ENCODE measurements around the gene GJA1. TPM values are rescaled to one million over a fixed set of nuclear protein-coding genes. Genes with fewer than 3 reads are reported as not detected.
A peak's percentile ranks its signal among the peaks of the same experiment; 100 is the strongest.

Gene GJA1
- total and polyA plus RNA-seq, 2 experiments from 2014 or later: 86.0 to 248 TPM

DNA sequence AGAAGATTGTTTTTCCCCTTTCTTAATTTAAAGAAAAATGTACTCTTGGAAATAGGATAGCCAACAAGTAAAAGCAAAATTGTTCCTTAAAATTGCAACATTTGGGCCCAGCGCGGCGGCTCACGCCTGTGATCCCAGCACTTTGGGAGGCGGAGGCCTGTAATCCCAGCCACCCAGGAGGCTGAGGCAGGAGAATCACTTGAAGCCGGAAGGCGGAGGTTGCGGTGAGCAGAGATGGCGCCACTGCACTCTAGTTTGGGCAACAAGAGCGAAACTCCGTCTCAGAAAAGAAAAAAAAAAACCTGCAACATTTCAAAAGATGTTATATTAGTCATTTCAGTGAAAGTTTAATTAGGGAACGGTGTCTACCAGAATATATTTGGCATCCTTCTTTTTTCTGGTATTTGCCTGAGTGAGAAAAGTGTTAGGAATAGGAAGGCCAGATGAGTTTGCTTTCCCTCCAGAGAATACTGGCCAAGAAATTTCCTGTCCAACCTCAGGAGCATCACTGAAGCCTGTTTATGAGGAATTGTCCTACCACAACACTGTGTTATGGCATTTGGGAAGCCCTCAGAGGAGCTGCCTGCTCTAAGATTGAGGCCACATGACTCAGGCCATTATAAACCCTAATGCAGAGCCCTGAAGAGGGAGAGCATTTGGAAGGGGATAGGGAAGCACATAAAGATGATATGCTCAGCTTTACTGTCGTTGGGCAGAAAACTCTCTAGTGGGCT lies 1.2 kb upstream of the GJA1 start:
- DNase-seq (ENCODE audit: low spot score): peak; percentile 9
- Histone ChIP-seq H3K36me3 (replicated peaks; ENCODE audit: insufficient read depth, low read depth) (no peaks in the 10 kb centered on the region), H3K4me1 (ENCODE audit: insufficient read depth) (no peaks in the 10 kb centered on the region), H3K9me3 (ENCODE audit: low read depth) (no peaks in the 10 kb centered on the region), H3K4me3 (no peak overlapping the region), H3K79me2 (peaks cover 36% of the 10 kb centered on the region), H3K27ac (peak overlapping the region; percentile 14), H3K9me2 (replicated peaks; ENCODE audit: insufficient read depth) (no peaks in the 10 kb centered on the region), H3K27me3 (no peaks in the 10 kb centered on the region), H3K4me2 (peak overlapping the region; percentile 77), H4K20me1 (ENCODE audit: insufficient read depth, poor library complexity, severe bottlenecking) (peaks cover 6% of the 10 kb centered on the region), H2AFZ (no peak overlapping the region)
- WGBS (ENCODE audit: low lambda C conversion rate, missing lambda C conversion rate): 92% methylated on average over 13 of the region's 13 CpGs
- TF ChIP-seq EZH2 (IDR thresholded peaks at IDR 0.05; ENCODE audit: borderline replicate concordance) (no peak), EZH2phosphoT487 (IDR thresholded peaks at IDR 0.05; ENCODE audit: low read depth, severe bottlenecking, unreplicated experiment) (no peak)
- TF ChIP-seq, protein P1, sequence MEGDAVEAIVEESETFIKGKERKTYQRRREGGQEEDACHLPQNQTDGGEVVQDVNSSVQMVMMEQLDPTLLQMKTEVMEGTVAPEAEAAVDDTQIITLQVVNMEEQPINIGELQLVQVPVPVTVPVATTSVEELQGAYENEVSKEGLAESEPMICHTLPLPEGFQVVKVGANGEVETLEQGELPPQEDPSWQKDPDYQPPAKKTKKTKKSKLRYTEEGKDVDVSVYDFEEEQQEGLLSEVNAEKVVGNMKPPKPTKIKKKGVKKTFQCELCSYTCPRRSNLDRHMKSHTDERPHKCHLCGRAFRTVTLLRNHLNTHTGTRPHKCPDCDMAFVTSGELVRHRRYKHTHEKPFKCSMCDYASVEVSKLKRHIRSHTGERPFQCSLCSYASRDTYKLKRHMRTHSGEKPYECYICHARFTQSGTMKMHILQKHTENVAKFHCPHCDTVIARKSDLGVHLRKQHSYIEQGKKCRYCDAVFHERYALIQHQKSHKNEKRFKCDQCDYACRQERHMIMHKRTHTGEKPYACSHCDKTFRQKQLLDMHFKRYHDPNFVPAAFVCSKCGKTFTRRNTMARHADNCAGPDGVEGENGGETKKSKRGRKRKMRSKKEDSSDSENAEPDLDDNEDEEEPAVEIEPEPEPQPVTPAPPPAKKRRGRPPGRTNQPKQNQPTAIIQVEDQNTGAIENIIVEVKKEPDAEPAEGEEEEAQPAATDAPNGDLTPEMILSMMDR (IDR thresholded peaks at IDR 0.05; ENCODE audit: poor library complexity): no peak

DNA sequence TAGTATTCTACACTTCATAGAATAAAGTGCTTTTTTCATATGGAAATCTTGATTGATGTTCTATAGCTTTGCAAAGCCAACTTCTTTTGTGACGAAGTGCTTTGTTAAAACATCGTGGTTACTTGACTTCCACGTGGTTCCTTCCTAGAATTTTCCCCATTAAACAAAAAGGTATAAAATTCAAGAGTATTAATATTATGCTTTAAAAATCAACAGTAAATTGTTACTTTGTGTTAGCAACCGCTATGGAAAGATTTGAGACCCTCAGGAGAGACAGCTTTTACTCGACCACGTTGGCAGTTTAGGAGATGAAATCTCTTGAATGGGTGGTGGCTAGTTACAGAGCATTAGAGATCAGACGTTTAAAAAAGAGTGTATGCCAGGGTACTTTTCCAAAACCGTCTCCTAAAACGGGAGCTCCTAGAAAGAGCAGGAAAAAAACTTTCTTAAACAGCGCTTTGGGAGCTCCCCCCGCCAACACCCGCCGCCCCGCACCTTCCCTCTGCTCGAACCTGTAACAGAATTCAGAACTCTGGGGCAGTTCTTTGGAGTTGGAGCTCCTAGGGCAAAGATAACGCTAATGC lies 920 bp downstream of the GJA1 start:
- Histone ChIP-seq H3K4me3 (peak overlapping the region; percentile 72), H3K27ac (peak overlapping the region; percentile 90), H3K9me2 (replicated peaks; ENCODE audit: insufficient read depth) (no peaks in the 10 kb centered on the region), H3K27me3 (no peaks in the 10 kb centered on the region), H3K9me3 (ENCODE audit: low read depth) (no peaks in the 10 kb centered on the region), H2AFZ (peak overlapping the region; percentile 32), H3K4me1 (ENCODE audit: insufficient read depth) (no peaks in the 10 kb centered on the region), H3K4me2 (peak overlapping the region; percentile 77), H4K20me1 (ENCODE audit: insufficient read depth, poor library complexity, severe bottlenecking) (peaks cover 12% of the 10 kb centered on the region), H3K36me3 (replicated peaks; ENCODE audit: insufficient read depth, low read depth) (no peaks in the 10 kb centered on the region), H3K79me2 (peaks cover 58% of the 10 kb centered on the region)
- DNase-seq (ENCODE audit: low spot score): peak; percentile 14
- 0% methylated on average over 16 of the region's 16 CpGs for WGBS (ENCODE audit: low lambda C conversion rate, missing lambda C conversion rate)
- TF ChIP-seq EZH2phosphoT487 (IDR thresholded peaks at IDR 0.05; ENCODE audit: low read depth, severe bottlenecking, unreplicated experiment) (no peak), EZH2 (IDR thresholded peaks at IDR 0.05; ENCODE audit: borderline replicate concordance) (no peak)
- TF ChIP-seq, protein P1 (IDR thresholded peaks at IDR 0.05; ENCODE audit: poor library complexity): no peak

DNA sequence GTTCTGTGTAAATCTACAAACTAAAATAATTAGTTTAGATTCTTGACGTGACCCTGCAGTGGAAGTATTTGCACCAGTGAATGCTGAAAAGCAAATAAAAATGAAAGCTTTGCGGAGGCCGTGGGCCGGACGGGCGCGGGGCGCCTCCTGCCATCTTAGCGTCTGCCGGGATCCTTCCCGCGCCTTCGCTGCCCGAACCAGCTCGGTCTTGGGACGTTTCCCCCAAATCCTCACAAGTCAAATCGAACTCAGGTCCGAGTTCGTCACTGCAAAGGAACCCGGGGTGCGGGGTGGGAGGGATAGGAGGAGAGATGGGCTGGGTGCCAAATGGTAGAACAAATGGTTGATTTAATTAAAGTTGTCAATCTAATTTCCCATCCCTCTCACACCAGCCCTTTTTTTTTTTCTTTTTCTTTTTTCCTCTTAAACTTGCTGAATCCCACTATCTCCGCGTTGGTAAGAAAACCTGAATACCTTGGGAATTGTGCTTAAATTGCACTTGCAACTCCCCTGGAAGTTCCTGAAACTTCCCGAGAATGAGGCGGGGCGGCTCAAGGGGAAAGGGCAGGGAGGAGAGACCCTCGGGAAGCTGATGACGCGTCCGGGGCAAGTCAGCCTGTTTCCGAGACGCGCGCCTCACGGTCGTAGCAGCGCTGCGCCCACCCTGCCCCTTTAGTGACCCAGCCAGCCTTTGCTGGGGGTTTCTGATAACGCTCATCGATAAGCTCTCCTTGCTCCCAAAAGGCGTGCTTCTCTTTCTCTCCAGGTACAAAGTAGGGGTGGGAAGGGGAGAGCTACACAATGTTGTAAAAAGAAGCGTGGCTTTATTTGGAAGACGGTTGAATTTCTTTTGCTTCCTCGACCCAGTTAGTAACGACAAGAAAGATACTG lies 1.8 kb downstream of the GJA1 start:
- Histone ChIP-seq H3K4me2 (peak overlapping the region; percentile 77), H3K79me2 (peaks cover 66% of the 10 kb centered on the region), H3K9me3 (ENCODE audit: low read depth) (no peaks in the 10 kb centered on the region), H3K36me3 (replicated peaks; ENCODE audit: insufficient read depth, low read depth) (no peaks in the 10 kb centered on the region), H3K27me3 (no peaks in the 10 kb centered on the region), H3K4me1 (ENCODE audit: insufficient read depth) (no peaks in the 10 kb centered on the region), H4K20me1 (ENCODE audit: insufficient read depth, poor library complexity, severe bottlenecking) (peaks cover 16% of the 10 kb centered on the region), H2AFZ (peak overlapping the region; percentile 32), H3K27ac (peak overlapping the region; percentile 90), H3K4me3 (peak overlapping the region; percentile 72), H3K9me2 (replicated peaks; ENCODE audit: insufficient read depth) (no peaks in the 10 kb centered on the region)
- TF ChIP-seq EZH2phosphoT487 (IDR thresholded peaks at IDR 0.05; ENCODE audit: low read depth, severe bottlenecking, unreplicated experiment) (peak; percentile 8), EZH2 (IDR thresholded peaks at IDR 0.05; ENCODE audit: borderline replicate concordance) (no peak)
- TF ChIP-seq, protein P1 (IDR thresholded peaks at IDR 0.05; ENCODE audit: poor library complexity): no peak
- WGBS (ENCODE audit: low lambda C conversion rate, missing lambda C conversion rate): under 1% methylated on average over 45 of the region's 45 CpGs
- peak; percentile 64 for DNase-seq (ENCODE audit: low spot score)
